HG03565 (cell line): ENCODE results near the gene DHRS7B.
"Not testable (repeated sequence)": the region's sequence is repeated elsewhere in the genome, so short reads cannot be mapped to it uniquely, and the experiment has no call there.

ENCODE experiments used
- ATAC-seq: cut with Tn5 transposase; IDR thresholded peaks from one replicate; pipeline ENCODE4 v1.9.1; 2021; ENCODE audit warnings: mild to moderate bottlenecking, moderate library complexity; ENCODE audit not compliant: unreplicated experiment

The DHRS7B gene

GRCh38 chr17:21204935-21205334, 78.2 kb downstream of the DHRS7B start:
- ATAC-seq: no peak

GRCh38 chr17:21208352-21208751, 81.6 kb downstream of the DHRS7B start:
- ATAC-seq: no peak

GRCh38 chr17:21209511-21210175, 82.9 kb downstream of the DHRS7B start:
- ATAC-seq: no peak

- no peak for ATAC-seq
These were observed 83.8 kb downstream of the DHRS7B start for GRCh38 chr17:21210411-21211076.

- ATAC-seq: no peak
These were observed 85.2 kb downstream of the DHRS7B start for GRCh38 chr17:21211825-21212479.

- ATAC-seq: no peak
These were observed 86.3 kb downstream of the DHRS7B start for GRCh38 chr17:21212826-21213637.

GRCh38 chr17:21213638-21214014, 86.9 kb downstream of the DHRS7B start:
- ATAC-seq: peak; percentile 5

GRCh38 chr17:21214015-21214776, 87.4 kb downstream of the DHRS7B start, which contains the start of gene TMEM11:
Gene TMEM11 (minus strand): TSS chr17:21214161. CDS start chr17:21214152, 9 bp downstream.
- ATAC-seq: peak; percentile 82

- peak; percentile 5 for ATAC-seq
These were observed 88.2 kb downstream of the DHRS7B start for GRCh38 chr17:21214777-21215541.

- ATAC-seq: no peak
These were observed 89.2 kb downstream of the DHRS7B start for GRCh38 chr17:21215935-21216334.

- ATAC-seq: no peak
These were observed 90.6 kb downstream of the DHRS7B start for GRCh38 chr17:21217346-21217745.

- no peak for ATAC-seq
These were observed 91.3 kb downstream of the DHRS7B start for GRCh38 chr17:21218101-21218500.

GRCh38 chr17:21218831-21219380, 92.1 kb downstream of the DHRS7B start:
- no peak for ATAC-seq

- ATAC-seq: no peak
These were observed 96.3 kb downstream of the DHRS7B start for GRCh38 chr17:21223086-21223485.

GRCh38 chr17:21227277-21227676, 100.5 kb downstream of the DHRS7B start:
- ATAC-seq: not testable (repeated sequence)

GRCh38 chr17:21228111-21228510, 101.3 kb downstream of the DHRS7B start:
- no peak for ATAC-seq

- ATAC-seq: no peak
These were observed 102.1 kb downstream of the DHRS7B start for GRCh38 chr17:21228845-21229244.

- no peak for ATAC-seq
These were observed 104.8 kb downstream of the DHRS7B start for GRCh38 chr17:21231533-21231932.

- no peak for ATAC-seq
These were observed 105.4 kb downstream of the DHRS7B start for GRCh38 chr17:21232033-21232749.
